RWPE2 (cell line): Measurements from ENCODE around the gene KIFC1.

Experiments
- ATAC-seq: fragments of 200-7000 bp; cut with Tn5 transposase; 3 replicates; pipeline ENCODE4 v1.9.1; 2021; ENCODE audit warnings: low read depth
- DNase-seq: peaks from one replicate; pipeline ENCODE4 v3.0.0-alpha.2; 2020; ENCODE audit warnings: low spot score
- H3K27ac ChIP-seq: fragments of 450-650 bp; 2 replicates; pipeline ENCODE4 v1.5.1; 2017; ENCODE audit warnings: mild to moderate bottlenecking; ENCODE audit not compliant: poor library complexity, severe bottlenecking
- H3K27me3 ChIP-seq: fragments of 250-450 bp; sonication (Bioruptor Pico); 2 replicates; pipeline ENCODE4 v1.5.1; 2021; ENCODE audit warnings: mild to moderate bottlenecking, moderate library complexity; ENCODE audit not compliant: insufficient read depth, poor library complexity, severe bottlenecking
- H3K36me3 ChIP-seq: fragments of 250-450 bp; sonication (Bioruptor Pico); 2 replicates; pipeline ENCODE4 v1.5.1; 2020; ENCODE audit warnings: low read depth, mild to moderate bottlenecking, moderate library complexity
- H3K4me1 ChIP-seq: fragments of 250-450 bp; sonication (Bioruptor Pico); 2 replicates; pipeline ENCODE4 v1.5.1; 2021; ENCODE audit warnings: mild to moderate bottlenecking, moderate library complexity; ENCODE audit not compliant: insufficient read depth, poor library complexity, severe bottlenecking
- H3K4me3 ChIP-seq: fragments of 250-450 bp; sonication (Bioruptor Pico); 2 replicates; pipeline ENCODE4 v1.5.1; 2021; ENCODE audit warnings: mild to moderate bottlenecking, moderate library complexity; ENCODE audit not compliant: severe bottlenecking
- H3K9me3 ChIP-seq: fragments of 250-450 bp; sonication (Bioruptor Pico); 2 replicates; pipeline ENCODE4 v1.5.1; 2021; ENCODE audit warnings: mild to moderate bottlenecking, moderate library complexity; ENCODE audit not compliant: severe bottlenecking
- TF ChIP-seq, protein P1 (sequence below): fragments of 450-650 bp; IDR thresholded peaks from one replicate; pipeline ENCODE4 v1.5.1; 2017; ENCODE audit warnings: mild to moderate bottlenecking, moderate library complexity; ENCODE audit not compliant: poor library complexity, severe bottlenecking

The KIFC1 gene

DNA sequence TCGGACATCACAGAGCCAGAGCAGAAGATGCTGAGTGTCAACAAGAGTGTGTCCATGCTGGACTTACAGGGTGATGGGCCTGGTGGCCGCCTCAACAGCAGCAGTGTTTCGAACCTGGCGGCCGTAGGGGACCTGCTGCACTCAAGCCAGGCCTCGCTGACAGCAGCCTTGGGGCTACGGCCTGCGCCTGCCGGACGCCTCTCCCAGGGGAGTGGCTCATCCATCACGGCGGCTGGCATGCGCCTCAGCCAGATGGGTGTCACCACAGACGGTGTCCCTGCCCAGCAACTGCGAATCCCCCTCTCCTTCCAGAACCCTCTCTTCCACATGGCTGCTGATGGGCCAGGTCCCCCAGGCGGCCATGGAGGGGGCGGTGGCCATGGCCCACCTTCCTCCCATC is 51.4 kb downstream of the KIFC1 start:
- no peak overlapping the region for H3K4me3 ChIP-seq
- TF ChIP-seq, protein P1, sequence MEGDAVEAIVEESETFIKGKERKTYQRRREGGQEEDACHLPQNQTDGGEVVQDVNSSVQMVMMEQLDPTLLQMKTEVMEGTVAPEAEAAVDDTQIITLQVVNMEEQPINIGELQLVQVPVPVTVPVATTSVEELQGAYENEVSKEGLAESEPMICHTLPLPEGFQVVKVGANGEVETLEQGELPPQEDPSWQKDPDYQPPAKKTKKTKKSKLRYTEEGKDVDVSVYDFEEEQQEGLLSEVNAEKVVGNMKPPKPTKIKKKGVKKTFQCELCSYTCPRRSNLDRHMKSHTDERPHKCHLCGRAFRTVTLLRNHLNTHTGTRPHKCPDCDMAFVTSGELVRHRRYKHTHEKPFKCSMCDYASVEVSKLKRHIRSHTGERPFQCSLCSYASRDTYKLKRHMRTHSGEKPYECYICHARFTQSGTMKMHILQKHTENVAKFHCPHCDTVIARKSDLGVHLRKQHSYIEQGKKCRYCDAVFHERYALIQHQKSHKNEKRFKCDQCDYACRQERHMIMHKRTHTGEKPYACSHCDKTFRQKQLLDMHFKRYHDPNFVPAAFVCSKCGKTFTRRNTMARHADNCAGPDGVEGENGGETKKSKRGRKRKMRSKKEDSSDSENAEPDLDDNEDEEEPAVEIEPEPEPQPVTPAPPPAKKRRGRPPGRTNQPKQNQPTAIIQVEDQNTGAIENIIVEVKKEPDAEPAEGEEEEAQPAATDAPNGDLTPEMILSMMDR, result no peak
- no peaks in the 10 kb centered on the region for H3K4me1 ChIP-seq
- no peak overlapping the region for H3K27ac ChIP-seq
- no peaks in the 10 kb centered on the region for H3K9me3 ChIP-seq
- no peak for ATAC-seq
- no peaks in the 10 kb centered on the region for H3K27me3 ChIP-seq
- H3K36me3 ChIP-seq, result peaks cover 23% of the 10 kb centered on the region
- no peak for DNase-seq

DNA sequence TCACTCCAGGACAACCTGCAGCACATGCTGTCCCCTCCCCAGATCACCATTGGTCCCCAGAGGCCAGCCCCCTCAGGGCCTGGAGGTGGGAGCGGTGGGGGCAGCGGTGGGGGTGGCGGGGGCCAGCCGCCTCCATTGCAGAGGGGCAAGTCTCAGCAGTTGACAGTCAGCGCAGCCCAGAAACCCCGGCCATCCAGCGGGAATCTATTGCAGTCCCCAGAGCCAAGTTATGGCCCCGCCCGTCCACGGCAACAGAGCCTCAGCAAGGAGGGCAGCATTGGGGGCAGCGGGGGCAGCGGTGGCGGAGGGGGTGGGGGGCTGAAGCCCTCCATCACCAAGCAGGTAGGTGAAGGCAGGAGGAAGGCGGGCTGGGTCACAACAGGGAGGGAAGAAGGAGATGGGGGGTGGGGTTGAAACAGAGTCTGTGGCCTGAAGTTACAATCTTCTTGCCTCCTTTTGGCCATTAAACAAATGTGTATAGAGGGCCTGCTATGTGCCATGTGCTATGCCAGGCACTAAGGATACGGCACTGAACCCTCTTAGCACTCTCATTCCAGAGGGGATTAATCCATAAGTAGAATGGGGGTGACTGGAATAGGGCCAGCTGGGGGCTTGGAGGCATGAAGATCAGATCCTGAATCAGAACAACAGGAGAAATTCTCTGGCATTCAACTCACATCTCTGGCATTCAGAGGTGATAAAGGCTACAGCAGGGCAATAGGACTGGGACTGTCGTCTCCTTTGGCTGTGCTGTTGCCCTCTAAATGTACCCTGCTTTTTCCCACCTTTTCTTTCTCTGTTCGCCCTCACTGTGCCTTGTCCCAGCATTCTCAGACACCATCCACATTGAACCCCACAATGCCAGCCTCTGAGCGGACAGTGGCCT is 52.2 kb downstream of the KIFC1 start:
- no peak for ATAC-seq
- Histone ChIP-seq H3K36me3 (peaks cover 18% of the 10 kb centered on the region), H3K4me1 (no peaks in the 10 kb centered on the region), H3K27ac (no peak overlapping the region), H3K4me3 (no peak overlapping the region), H3K27me3 (no peaks in the 10 kb centered on the region), H3K9me3 (no peaks in the 10 kb centered on the region)
- TF ChIP-seq, protein P1, result no peak
- DNase-seq, result no peak

DNA sequence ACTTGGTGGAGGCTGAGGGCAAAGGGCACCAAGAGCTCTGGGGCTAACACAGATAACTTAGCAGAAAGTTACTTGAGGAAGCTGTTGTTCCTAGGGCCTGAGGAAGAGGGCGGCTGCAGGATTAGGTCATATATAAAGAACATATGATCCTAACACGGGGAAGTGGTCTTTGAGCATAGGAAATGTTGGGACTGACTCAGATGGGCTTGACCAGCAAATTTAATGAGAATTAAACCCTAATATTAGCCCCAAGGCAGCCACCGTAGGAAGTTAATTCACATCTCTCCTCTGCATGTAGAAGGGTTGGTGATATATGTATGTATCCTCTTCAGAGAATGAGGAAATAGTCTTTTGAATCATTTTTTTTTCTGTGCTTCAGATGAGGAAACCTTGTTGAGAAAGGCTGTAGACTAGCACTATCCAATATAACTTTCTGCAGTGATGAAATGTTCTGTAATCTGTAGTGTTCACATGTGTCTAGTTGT is 53.5 kb downstream of the KIFC1 start:
- no peaks in the 10 kb centered on the region for H3K27me3 ChIP-seq
- TF ChIP-seq, protein P1, result no peak
- peaks cover 17% of the 10 kb centered on the region; the same call in 1 of the 2 replicates for H3K36me3 ChIP-seq
- H3K4me3 ChIP-seq, result no peak overlapping the region
- no peaks in the 10 kb centered on the region for H3K4me1 ChIP-seq
- no peaks in the 10 kb centered on the region for H3K9me3 ChIP-seq
- DNase-seq, result no peak
- H3K27ac ChIP-seq, result no peak overlapping the region
- ATAC-seq, result no peak

DNA sequence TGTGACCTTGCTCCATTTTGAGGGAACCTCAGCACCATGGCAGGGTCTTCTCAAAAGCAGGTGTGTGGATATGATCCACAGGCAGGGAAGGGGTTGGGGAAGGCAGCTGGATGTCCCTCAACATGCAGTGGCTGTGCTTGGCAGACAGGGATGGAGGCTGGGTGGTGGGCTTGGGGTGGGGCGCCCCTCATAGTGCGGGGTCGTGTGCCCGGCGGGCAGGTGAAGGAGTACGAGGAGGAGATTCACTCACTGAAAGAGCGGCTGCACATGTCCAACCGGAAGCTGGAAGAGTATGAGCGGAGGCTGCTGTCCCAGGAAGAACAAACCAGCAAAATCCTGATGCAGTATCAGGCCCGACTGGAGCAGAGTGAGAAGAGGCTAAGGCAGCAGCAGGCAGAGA is 54.7 kb downstream of the KIFC1 start:
- Histone ChIP-seq H3K27me3 (no peaks in the 10 kb centered on the region), H3K4me3 (no peak overlapping the region), H3K27ac (no peak overlapping the region), H3K4me1 (no peaks in the 10 kb centered on the region), H3K36me3 (peaks cover 17% of the 10 kb centered on the region; the same call in 1 of the 2 replicates), H3K9me3 (no peaks in the 10 kb centered on the region)
- TF ChIP-seq, protein P1, result no peak
- DNase-seq, result no peak
- ATAC-seq, result no peak

DNA sequence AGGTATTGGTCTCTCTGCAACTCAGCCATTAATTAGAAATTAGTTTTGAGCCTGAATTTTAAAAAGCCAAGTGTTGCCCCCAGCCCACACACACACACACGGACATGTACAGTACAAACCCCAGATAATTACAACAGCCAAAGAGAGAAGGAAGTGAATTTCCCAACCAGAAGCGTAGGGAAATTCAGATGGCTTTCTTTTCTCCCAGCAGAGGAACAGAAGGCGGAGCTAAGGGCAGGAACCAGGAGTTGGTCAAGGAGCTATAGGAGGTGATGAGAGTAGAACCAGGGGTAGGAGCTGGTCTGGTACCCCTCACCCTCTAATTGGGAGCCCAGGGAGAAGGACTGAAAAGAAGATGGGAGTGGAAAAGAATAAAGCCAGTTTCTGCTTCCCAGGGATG is 58.8 kb downstream of the KIFC1 start:
- DNase-seq, result no peak
- no peak overlapping the region for H3K4me3 ChIP-seq
- ATAC-seq, result no peak
- H3K27me3 ChIP-seq, result no peaks in the 10 kb centered on the region
- peaks cover 13% of the 10 kb centered on the region; the same call in 1 of the 2 replicates for H3K36me3 ChIP-seq
- H3K27ac ChIP-seq, result no peak overlapping the region
- H3K4me1 ChIP-seq, result peaks cover 2% of the 10 kb centered on the region
- TF ChIP-seq, protein P1, result no peak
- no peaks in the 10 kb centered on the region for H3K9me3 ChIP-seq
